PC-9 (cell line): ENCODE measurements around the gene DGLUCY.

ENCODE experiments used
- CTCF ChIP-seq: fragments of 200-600 bp; sonication (generic); conservative IDR thresholded peaks from 2 replicates; pipeline ENCODE4 v1.6.1; 2017; ENCODE audit warnings: mixed run types, antibody characterized with exemption, mild to moderate bottlenecking, moderate library complexity
- EZH2 ChIP-seq: fragments of 200-600 bp; sonication (generic); IDR thresholded peaks from 2 replicates; pipeline ENCODE4 v1.8.0; 2017; ENCODE audit warnings: antibody characterized with exemption, low read depth

GRCh38 chr14:91257328-91258010, 143.6 kb downstream of the DGLUCY start:
- TF ChIP-seq EZH2, result no peak
- no peak for TF ChIP-seq CTCF
